Right lobe of liver (tissue), 6 donors: ENCODE results near the gene OSBPL2. TPM values are rescaled to one million over a fixed set of nuclear protein-coding genes. Genes with fewer than 3 reads are reported as not detected.

Experiments
- ATAC-seq, 4 donors: fragments of 200-7000 bp; cut with Tn5 transposase; one replicate each; pipeline ENCODE4 v1.9.1; 2020; ENCODE audit warnings: mild to moderate bottlenecking in 4 of 4, moderate library complexity in 4 of 4
- DNase-seq, 3 donors: peaks; one replicate each; pipeline ENCODE4 v3.0.0-alpha.2; 2020
- H3K27ac ChIP-seq, 3 donors: fragments of 200-600 bp; one replicate each; pipeline ENCODE4 v1.8.0; 2022
- H3K27me3 ChIP-seq, 2 donors: fragments of 200-600 bp; one replicate each; pipeline ENCODE4 v1.8.0; 2022
- H3K36me3 ChIP-seq, 4 donors: fragments of 200-600 bp; sonication (generic) in 1 of 4; one replicate each; pipeline versions ENCODE4 v1.5.1 to v1.8.0; 2017 to 2022; ENCODE audit warnings: control low read depth in 1 of 4
- H3K4me1 ChIP-seq, 4 donors: fragments of 200-600 bp; sonication (generic) in 1 of 4; one replicate each; pipeline versions ENCODE4 v1.5.1 to v1.8.0; 2017 to 2022; ENCODE audit warnings: control low read depth in 1 of 4
- H3K4me3 ChIP-seq, 3 donors: fragments of 200-600 bp; one replicate each; pipeline ENCODE4 v1.8.0; 2022
- H3K9me3 ChIP-seq, 4 donors: fragments of 200-600 bp; sonication (generic) in 1 of 4; one replicate each; pipeline versions ENCODE4 v1.5.1 to v1.8.0; 2017 to 2022; ENCODE audit warnings: control low read depth in 1 of 4
- POLR2A ChIP-seq: fragments of 450-650 bp; IDR thresholded peaks from one replicate; pipeline ENCODE4 v1.6.1; 2017; ENCODE audit warnings: antibody characterized with exemption, mild to moderate bottlenecking
- WGBS: methylation state at CpG from one replicate; pipeline ENCODE4 v1.1.6; 2018; ENCODE audit warnings: low coverage, low lambda C conversion rate; ENCODE audit not compliant: insufficient coverage; ENCODE audit errors: missing lambda C conversion rate; 5-methylcytosine and 5-hydroxymethylcytosine counted together
- intact Hi-C, 2 donors: fragments of 100-400 bp; cut with DNase I; formaldehyde crosslinking; loops; one replicate each; pipeline versions ENCODE4 v1.11.2 to v1.14.1; 2022
- total RNA-seq, 6 experiments: library from RNA; depleted of rRNA in 2 of 6; stranded (reverse); fragments of >200 nt in 2 of 6; fragmentation: NEBNext Ultra II Directional in 3 of 6; extraction: Animal tissue kit (Norgen Biotek cat#: 25700) in 3 of 6; gene quantifications; one replicate each; pipeline versions ENCODE4 v1.1.0 to v1.2.4, GENCODE V29; 2016 to 2023
- TF ChIP-seq, protein P1 (sequence below), 4 donors: fragments of 200-600 bp in 3 of 4; fragments of 450-650 bp in 1 of 4; IDR thresholded peaks; one replicate each; pipeline versions ENCODE4 v1.5.1 to v1.8.0; 2016 to 2022; ENCODE audit warnings: antibody characterized with exemption in 4 of 4, mild to moderate bottlenecking in 2 of 4
- donor health status: DM: no; HTN: yes; CAD: no.
- donor health status: DM: no; HTN: no; CAD: no.
- donor health status: DM: no; HTN: no; CAD: no.
- donor health status: DM: no; HTN: yes; CAD: no.
- donor health status: DM: no; HTN: yes; CAD: no.

OSBPL2 gene
- total RNA-seq, 6 experiments from 2014 or later, result 15.6 to 27.8 (median 21.2) TPM

DNA sequence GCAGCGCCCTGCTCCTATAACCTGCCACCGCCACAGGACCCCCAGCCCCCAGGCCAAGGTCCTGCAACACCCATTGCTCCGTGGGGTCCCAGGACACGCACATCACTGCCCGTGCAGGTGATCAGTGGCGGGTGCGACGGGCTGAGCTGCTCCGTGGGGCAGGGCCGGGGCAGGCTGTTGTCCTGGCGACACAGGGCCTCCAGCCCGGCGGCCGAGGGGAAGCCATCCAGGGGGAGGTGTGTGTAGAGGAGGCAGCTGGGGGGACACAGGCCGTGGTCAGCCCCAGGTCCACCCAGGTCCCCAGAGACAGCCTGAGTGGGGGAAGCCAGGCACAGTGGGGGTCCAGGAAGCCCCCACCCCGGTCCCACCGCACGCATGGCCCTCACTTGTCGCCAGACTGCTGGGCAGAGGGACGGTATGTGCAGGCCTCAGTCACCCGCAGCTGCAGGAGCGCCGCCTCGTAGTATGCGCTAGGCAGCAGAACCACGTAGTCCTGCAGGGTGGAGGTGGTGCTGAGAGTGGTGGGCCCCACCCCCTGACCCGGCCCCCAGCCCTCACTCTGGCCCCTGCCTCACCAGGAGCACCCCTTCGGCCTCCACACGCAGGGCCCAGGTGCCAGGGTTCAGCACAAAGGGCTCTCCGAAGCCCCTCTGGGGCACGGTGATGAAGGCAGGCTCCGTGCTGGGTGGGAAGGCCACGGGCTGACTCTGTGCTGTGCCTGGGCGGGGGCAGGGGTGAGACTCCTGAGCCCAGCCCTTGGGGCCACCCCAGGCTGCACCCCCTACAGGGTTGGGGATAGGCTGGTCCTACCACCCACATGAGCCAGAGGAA lies 94.9 kb downstream of the OSBPL2 start:
- DNase-seq (no peak), ATAC-seq (no peak)
- no CpG with 5 or more reads among the region's 34 CpGs for WGBS
- no peaks in the 10 kb centered on the region for H3K27me3 ChIP-seq
- intact Hi-C loops, result no loop called here
- no peaks in the 10 kb centered on the region for H3K4me1 ChIP-seq
- TF ChIP-seq, protein P1, sequence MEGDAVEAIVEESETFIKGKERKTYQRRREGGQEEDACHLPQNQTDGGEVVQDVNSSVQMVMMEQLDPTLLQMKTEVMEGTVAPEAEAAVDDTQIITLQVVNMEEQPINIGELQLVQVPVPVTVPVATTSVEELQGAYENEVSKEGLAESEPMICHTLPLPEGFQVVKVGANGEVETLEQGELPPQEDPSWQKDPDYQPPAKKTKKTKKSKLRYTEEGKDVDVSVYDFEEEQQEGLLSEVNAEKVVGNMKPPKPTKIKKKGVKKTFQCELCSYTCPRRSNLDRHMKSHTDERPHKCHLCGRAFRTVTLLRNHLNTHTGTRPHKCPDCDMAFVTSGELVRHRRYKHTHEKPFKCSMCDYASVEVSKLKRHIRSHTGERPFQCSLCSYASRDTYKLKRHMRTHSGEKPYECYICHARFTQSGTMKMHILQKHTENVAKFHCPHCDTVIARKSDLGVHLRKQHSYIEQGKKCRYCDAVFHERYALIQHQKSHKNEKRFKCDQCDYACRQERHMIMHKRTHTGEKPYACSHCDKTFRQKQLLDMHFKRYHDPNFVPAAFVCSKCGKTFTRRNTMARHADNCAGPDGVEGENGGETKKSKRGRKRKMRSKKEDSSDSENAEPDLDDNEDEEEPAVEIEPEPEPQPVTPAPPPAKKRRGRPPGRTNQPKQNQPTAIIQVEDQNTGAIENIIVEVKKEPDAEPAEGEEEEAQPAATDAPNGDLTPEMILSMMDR (IDR thresholded peaks at IDR 0.05), result no peak
- TF ChIP-seq POLR2A, result no peak
- H3K4me3 ChIP-seq, result no peak overlapping the region
- H3K9me3 ChIP-seq, result no peaks in the 10 kb centered on the region
- peaks cover 0 to 8% (median 3%) of the 10 kb centered on the region in 4 donors for H3K36me3 ChIP-seq
- H3K27ac ChIP-seq, result no peak overlapping the region

DNA sequence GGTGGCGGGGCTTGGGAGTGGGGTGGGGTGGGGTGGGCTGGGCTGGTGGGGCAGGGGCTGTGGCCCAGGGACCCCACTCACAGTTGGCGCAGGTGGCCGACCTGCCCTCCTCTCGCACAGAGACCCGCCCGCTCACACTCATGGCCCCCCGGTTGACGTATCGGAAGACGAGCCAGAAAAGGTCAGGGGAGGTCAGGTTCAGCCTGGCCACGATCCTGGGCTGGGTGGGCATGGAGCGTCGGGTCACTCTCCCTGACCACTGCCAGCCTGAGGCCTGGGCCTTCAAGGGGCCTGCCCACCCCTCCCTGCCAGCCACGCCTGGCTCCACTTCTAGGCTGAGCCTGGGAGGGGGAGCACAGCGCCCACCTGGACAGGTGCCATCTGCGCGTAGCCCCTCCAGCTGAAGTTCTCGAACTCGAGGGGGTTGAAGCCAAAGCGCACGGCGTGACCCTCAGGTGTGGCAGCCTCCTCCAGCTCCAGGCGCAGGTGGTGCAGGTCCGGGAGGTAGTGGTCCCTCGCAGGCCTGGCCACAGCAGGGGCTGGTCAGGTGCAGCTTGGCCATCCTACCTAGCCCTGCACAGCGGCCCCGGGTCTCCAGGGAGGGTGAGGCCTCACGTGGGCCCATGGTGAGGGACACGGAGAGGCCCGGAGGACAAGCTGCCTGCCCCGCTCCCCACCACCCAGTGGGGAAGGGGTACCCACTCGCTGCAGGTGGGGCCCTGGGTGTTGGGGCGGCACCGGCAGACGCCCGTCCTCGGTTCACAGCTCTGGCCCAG lies 95.7 kb downstream of the OSBPL2 start:
- no peak overlapping the region for H3K4me3 ChIP-seq
- no peak overlapping the region for H3K27ac ChIP-seq
- ATAC-seq (no peak), DNase-seq (no peak)
- H3K36me3 ChIP-seq, result peaks cover 0 to 8% (median 3%) of the 10 kb centered on the region in 4 donors
- no CpG with 5 or more reads among the region's 37 CpGs for WGBS
- no peaks in the 10 kb centered on the region for H3K9me3 ChIP-seq
- intact Hi-C loops, result no loop called here
- no peaks in the 10 kb centered on the region for H3K4me1 ChIP-seq
- H3K27me3 ChIP-seq, result no peaks in the 10 kb centered on the region
- TF ChIP-seq POLR2A, result no peak
- TF ChIP-seq, protein P1 (IDR thresholded peaks at IDR 0.05), result no peak

DNA sequence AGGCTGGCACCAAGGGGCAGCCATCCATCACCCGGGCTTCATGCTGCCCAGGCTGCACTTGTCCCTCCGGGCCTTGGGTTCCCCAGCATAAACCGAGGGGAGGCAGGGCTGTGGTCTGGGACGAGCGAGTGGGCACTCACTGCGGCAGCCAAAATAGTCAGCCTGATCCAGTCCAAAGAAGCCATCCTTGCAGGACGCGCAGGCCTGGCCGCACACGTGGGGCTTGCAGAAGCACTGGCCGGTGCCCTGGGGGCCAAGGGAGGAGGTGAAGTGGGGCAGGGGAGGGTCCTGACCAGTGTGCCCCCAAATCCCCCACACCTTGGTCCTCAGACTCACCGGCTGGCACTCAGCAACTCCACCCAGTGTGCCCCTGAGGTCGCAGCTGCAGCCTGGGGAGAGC lies 96.6 kb downstream of the OSBPL2 start:
- no peak for ATAC-seq
- no CpG with 5 or more reads among the region's 13 CpGs for WGBS
- Histone ChIP-seq H3K36me3 (peaks cover 0 to 15% (median 7%) of the 10 kb centered on the region in 4 donors), H3K4me3 (no peak overlapping the region), H3K27ac (no peak overlapping the region), H3K9me3 (no peaks in the 10 kb centered on the region), H3K27me3 (no peaks in the 10 kb centered on the region), H3K4me1 (no peaks in the 10 kb centered on the region)
- DNase-seq, result no peak
- TF ChIP-seq POLR2A, result no peak
- TF ChIP-seq, protein P1 (IDR thresholded peaks at IDR 0.05), result no peak
- intact Hi-C loops, result no loop called here

DNA sequence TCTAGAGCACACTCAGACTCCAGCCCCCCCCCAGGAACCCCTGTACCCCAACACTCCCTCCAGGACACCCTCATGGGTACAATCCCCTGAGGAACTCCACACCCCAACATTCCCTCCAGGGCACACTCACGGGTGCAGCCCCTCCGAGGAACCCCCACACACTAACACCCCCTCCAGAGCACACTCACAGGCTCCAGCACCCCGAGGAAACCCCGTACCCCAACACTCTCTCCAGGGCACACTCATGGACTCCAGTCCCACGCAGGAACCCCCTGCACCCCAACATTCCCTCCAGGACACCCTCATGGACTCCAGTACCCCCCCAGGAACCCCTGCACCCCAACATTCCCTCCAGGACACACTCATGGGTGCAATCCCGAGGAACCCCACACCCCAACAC lies 97.2 kb downstream of the OSBPL2 start:
- intact Hi-C loops, result no loop called here

More for the DNA sequence above, 97.2 kb downstream of the OSBPL2 start:
- Histone ChIP-seq H3K4me1 (no peaks in the 10 kb centered on the region), H3K36me3 (peaks cover 0 to 15% (median 8%) of the 10 kb centered on the region in 4 donors), H3K4me3 (no peak overlapping the region), H3K9me3 (no peaks in the 10 kb centered on the region), H3K27me3 (no peaks in the 10 kb centered on the region), H3K27ac (no peak overlapping the region)
- TF ChIP-seq, protein P1 (IDR thresholded peaks at IDR 0.05), result no peak
- TF ChIP-seq POLR2A, result no peak
- DNase-seq (no peak), ATAC-seq (no peak)
- WGBS, result 93% methylated on average over 6 of the region's 6 CpGs
